HG03457 (cell line): ENCODE measurements around the gene RHOG.
"Not testable (repeated sequence)": the region's sequence is repeated elsewhere in the genome, so short reads cannot be mapped to it uniquely, and the experiment has no call there.

Source experiments
- ATAC-seq: cut with Tn5 transposase; IDR thresholded peaks from one replicate; pipeline ENCODE4 v1.9.1; 2021; ENCODE audit warnings: moderate number of reproducible peaks; ENCODE audit not compliant: unreplicated experiment

Gene RHOG

GRCh38 chr11:3834664-3835461, 5.9 kb downstream of the RHOG start:
- no peak for ATAC-seq

- no peak for ATAC-seq
Observed at GRCh38 chr11:3834349-3834663, 6.5 kb downstream of the RHOG start.

GRCh38 chr11:3833449-3833848, 7.3 kb downstream of the RHOG start:
- ATAC-seq: no peak

- no peak for ATAC-seq
Observed at GRCh38 chr11:3832816-3833215, 7.9 kb downstream of the RHOG start.

- ATAC-seq: no peak
Observed at GRCh38 chr11:3831378-3832239, 9.2 kb downstream of the RHOG start.

- no peak for ATAC-seq
Observed at GRCh38 chr11:3830730-3831129, 10.0 kb downstream of the RHOG start.

GRCh38 chr11:3830088-3830487, 10.7 kb downstream of the RHOG start:
- no peak for ATAC-seq

- ATAC-seq: no peak
Observed at GRCh38 chr11:3827434-3828186, 13.1 kb downstream of the RHOG start.

- no peak for ATAC-seq
Observed at GRCh38 chr11:3826721-3827120, 14.0 kb downstream of the RHOG start.

GRCh38 chr11:3825473-3826154, 15.1 kb downstream of the RHOG start:
- ATAC-seq: no peak

- ATAC-seq: peak; percentile 58
Observed at GRCh38 chr11:3824714-3825472, 15.9 kb downstream of the RHOG start.

- no peak for ATAC-seq
Observed at GRCh38 chr11:3823762-3824506, 16.8 kb downstream of the RHOG start.

- ATAC-seq: no peak
Observed at GRCh38 chr11:3823303-3823702, 17.5 kb downstream of the RHOG start.

- ATAC-seq: no peak
Observed at GRCh38 chr11:3822312-3822711, 18.4 kb downstream of the RHOG start.

- ATAC-seq: no peak
Observed at GRCh38 chr11:3820971-3821370, 19.8 kb downstream of the RHOG start.

- no peak for ATAC-seq
Observed at GRCh38 chr11:3817181-3817800, 23.5 kb downstream of the RHOG start.

- no peak for ATAC-seq
Observed at GRCh38 chr11:3816673-3817072, 24.1 kb downstream of the RHOG start.

- ATAC-seq: no peak
Observed at GRCh38 chr11:3815845-3816244, 24.9 kb downstream of the RHOG start.

- not testable (repeated sequence) for ATAC-seq
Observed at GRCh38 chr11:3814832-3815231, 25.9 kb downstream of the RHOG start.
